ENCODE results near the gene PRTG. TPM values are rescaled to one million over a fixed set of nuclear protein-coding genes. Genes with fewer than 3 reads are reported as not detected.
"Not testable (repeated sequence)": the region's sequence is repeated elsewhere in the genome, so short reads cannot be mapped to it uniquely, and the experiment has no call there.

Gene PRTG
- polyA plus RNA-seq, 1 donor: 1.7 TPM

DNA sequence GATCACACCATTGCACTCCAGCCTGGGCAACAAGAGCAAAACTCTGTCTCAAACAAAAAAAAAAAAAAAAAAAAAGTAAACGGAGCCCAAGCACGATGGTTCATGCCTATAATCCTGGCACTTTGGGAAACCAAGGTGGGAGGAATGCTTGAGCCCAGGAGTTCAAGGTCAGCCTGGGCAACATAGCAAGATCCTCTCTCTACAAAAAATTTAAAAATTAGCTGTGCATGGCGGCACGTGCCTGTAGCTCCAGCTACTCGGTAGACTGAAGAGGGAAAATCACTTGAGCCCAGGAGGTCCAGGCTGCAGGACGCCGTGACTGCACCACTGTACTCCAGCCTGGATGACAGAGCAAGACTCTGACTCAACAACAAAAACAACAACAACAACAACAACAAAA, 9.5 kb downstream of the PRTG start:
- not testable (repeated sequence) for DNase-seq; H3K4me1 ChIP-seq (ENCODE audit: control insufficient read depth, insufficient read depth, low read length); H3K27ac ChIP-seq (ENCODE audit: low read length); H3K36me3 ChIP-seq (ENCODE audit: control insufficient read depth, insufficient read depth, low read length); H3K4me3 ChIP-seq (ENCODE audit: low read length); H3K27me3 ChIP-seq (ENCODE audit: control insufficient read depth, insufficient read depth, low read length); H3K9me3 ChIP-seq (ENCODE audit: control insufficient read depth, low read depth, low read length)
- WGBS (ENCODE audit: insufficient coverage, low lambda C conversion rate): no CpG with 5 or more reads among the region's 7 CpGs

DNA sequence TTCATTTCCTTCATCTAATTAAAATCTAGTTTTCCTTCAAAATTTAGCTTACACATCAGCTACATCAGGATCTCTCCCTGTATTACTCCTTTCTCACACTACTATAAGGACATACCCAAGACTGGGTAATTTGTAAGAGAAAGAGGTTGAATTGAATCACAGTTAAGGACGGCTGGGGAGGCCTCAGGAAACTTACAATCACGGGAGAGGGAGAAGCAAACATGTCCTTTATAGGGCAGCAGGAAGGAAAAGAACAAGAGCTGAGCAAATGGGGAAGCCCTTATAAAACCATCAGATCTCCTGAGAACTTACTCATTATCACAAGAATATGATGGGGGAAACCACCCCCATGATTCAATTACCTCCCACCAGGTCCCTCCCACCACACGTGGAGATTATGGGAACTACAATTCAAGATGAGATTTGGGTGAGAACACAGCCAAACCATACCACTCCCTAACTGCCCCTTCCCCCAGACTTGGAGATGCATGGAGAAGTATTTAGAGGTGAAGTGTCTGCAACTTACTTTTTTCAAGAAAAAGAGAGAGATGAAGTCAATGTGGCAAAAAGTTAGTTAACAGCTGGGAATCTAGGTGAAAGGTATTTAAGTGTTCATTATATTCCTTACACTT, 21.3 kb downstream of the PRTG start:
- Histone ChIP-seq H3K27ac (ENCODE audit: low read length) (no peak overlapping the region), H3K36me3 (ENCODE audit: control insufficient read depth, insufficient read depth, low read length) (no peaks in the 10 kb centered on the region), H3K9me3 (ENCODE audit: control insufficient read depth, low read depth, low read length) (no peaks in the 10 kb centered on the region), H3K4me3 (ENCODE audit: low read length) (no peak overlapping the region), H3K27me3 (ENCODE audit: control insufficient read depth, insufficient read depth, low read length) (no peaks in the 10 kb centered on the region), H3K4me1 (ENCODE audit: control insufficient read depth, insufficient read depth, low read length) (no peaks in the 10 kb centered on the region)
- DNase-seq: no peak
- WGBS (ENCODE audit: insufficient coverage, low lambda C conversion rate): no CpG with 5 or more reads among the region's 3 CpGs

DNA sequence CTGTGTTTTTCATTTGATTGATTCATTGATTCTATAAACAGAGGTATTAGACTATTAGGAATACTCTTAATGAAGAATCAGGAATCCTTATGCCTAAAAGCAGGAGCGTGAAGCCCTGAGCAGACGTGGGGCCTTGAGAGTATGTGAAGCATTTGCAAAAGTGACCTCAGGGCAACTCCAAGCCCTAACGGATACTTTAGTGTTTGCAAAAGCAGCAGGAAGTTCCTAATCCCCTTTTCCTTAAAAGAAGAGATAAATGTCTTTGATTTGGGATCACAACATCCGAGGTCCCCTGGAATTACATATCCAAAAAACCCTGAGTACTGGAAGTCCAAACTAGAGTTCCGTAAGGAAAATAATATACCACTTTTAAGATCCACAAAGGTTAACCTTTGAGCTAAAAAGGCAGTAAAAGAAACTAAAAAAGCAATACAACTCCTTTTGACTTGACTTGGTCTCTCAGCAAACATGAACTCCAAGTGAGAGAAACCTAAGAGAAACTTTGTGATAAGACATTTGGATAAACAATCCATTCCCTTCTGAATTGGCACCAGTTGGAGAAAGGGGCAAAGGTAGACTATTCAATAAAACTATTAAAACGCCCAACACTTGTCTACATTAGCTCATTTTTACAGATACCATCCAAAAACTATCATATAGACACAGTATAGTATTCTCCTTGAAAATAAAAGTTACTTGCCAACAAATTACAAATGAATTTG, 27.4 kb downstream of the PRTG start:
- Histone ChIP-seq H3K9me3 (ENCODE audit: control insufficient read depth, low read depth, low read length) (no peaks in the 10 kb centered on the region), H3K36me3 (ENCODE audit: control insufficient read depth, insufficient read depth, low read length) (no peaks in the 10 kb centered on the region), H3K4me1 (ENCODE audit: control insufficient read depth, insufficient read depth, low read length) (peaks cover 3% of the 10 kb centered on the region), H3K27ac (ENCODE audit: low read length) (no peak overlapping the region), H3K27me3 (ENCODE audit: control insufficient read depth, insufficient read depth, low read length) (no peaks in the 10 kb centered on the region), H3K4me3 (ENCODE audit: low read length) (no peak overlapping the region)
- WGBS (ENCODE audit: insufficient coverage, low lambda C conversion rate): 60% methylated on average over 1 of the region's 6 CpGs
- DNase-seq: peak in 1 of 2 donors; percentile 25

DNA sequence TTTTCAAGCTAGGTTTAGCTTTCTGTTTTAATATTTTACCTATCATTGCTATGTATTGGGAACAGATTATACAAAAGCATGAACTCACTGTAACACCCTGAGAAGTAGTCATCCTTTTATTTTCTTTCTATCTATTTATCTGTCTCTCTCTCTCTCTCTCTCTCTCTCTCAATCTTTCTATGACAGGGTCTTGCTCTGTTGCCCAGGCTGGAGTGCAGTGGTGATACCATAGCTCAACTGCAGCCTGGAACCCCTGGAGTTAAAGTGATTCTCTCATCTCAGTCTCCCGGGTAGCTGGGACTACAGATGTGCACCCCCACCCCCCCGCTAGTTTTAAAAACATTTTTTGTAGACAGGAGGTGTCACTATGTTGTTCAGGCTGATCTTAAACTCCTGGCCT, 28.9 kb downstream of the PRTG start:
- no peak overlapping the region for H3K27ac ChIP-seq (ENCODE audit: low read length)
- no peak overlapping the region for H3K4me3 ChIP-seq (ENCODE audit: low read length)
- WGBS (ENCODE audit: insufficient coverage, low lambda C conversion rate): no CpG with 5 or more reads among the region's 2 CpGs
- no peak for DNase-seq
- H3K27me3 ChIP-seq (ENCODE audit: control insufficient read depth, insufficient read depth, low read length): no peaks in the 10 kb centered on the region
- no peaks in the 10 kb centered on the region for H3K9me3 ChIP-seq (ENCODE audit: control insufficient read depth, low read depth, low read length)
- H3K4me1 ChIP-seq (ENCODE audit: control insufficient read depth, insufficient read depth, low read length): peaks cover 3% of the 10 kb centered on the region
- no peaks in the 10 kb centered on the region for H3K36me3 ChIP-seq (ENCODE audit: control insufficient read depth, insufficient read depth, low read length)

DNA sequence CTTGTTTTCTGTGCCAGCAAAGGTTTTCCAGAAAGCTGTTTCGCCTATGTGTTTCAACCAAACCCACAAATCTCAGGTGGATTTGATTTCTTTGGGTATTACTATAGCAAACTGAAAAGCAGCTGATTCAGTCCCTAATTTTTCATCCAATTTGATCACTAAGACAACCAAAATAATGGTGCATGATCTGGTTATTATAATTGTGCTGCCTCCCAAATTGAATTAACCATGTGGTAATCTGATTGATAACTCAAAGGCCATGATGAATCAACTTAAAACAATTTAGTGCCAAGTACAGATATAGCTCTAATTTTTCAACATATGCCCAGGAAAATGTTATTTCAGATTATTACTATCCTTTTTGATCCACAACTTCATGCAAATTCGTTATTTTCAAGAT, 30.6 kb downstream of the PRTG start:
- Histone ChIP-seq H3K36me3 (ENCODE audit: control insufficient read depth, insufficient read depth, low read length) (no peaks in the 10 kb centered on the region), H3K4me3 (ENCODE audit: low read length) (no peak overlapping the region), H3K27me3 (ENCODE audit: control insufficient read depth, insufficient read depth, low read length) (no peaks in the 10 kb centered on the region), H3K27ac (ENCODE audit: low read length) (no peak overlapping the region), H3K9me3 (ENCODE audit: control insufficient read depth, low read depth, low read length) (no peaks in the 10 kb centered on the region), H3K4me1 (ENCODE audit: control insufficient read depth, insufficient read depth, low read length) (peaks cover 3% of the 10 kb centered on the region)
- WGBS (ENCODE audit: insufficient coverage, low lambda C conversion rate): 100% methylated on average over 1 of the region's 2 CpGs
- no peak for DNase-seq

DNA sequence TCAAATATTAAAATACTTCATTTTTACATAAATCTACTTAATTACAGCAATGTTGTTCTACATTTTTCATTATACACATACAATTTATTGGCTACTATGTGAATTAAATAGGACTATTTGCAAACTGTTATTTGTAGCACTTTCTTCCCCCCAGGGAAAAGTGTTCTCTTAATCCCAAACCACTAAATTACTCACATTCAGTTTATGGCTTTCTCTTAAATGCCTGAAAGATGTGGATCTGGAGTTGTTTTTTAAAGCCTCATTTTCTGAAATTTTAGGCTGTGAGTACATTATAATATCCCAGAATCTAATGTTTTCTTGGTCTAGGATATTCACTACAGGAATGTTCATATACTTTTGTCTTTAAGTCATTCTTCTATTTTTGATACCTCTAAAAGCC, 32.7 kb downstream of the PRTG start:
- no peak for DNase-seq
- peaks cover 1% of the 10 kb centered on the region for H3K4me1 ChIP-seq (ENCODE audit: control insufficient read depth, insufficient read depth, low read length)
- H3K4me3 ChIP-seq (ENCODE audit: low read length): no peak overlapping the region
- no peak overlapping the region for H3K27ac ChIP-seq (ENCODE audit: low read length)
- H3K9me3 ChIP-seq (ENCODE audit: control insufficient read depth, low read depth, low read length): no peaks in the 10 kb centered on the region
- H3K36me3 ChIP-seq (ENCODE audit: control insufficient read depth, insufficient read depth, low read length): no peaks in the 10 kb centered on the region
- no peaks in the 10 kb centered on the region for H3K27me3 ChIP-seq (ENCODE audit: control insufficient read depth, insufficient read depth, low read length)

DNA sequence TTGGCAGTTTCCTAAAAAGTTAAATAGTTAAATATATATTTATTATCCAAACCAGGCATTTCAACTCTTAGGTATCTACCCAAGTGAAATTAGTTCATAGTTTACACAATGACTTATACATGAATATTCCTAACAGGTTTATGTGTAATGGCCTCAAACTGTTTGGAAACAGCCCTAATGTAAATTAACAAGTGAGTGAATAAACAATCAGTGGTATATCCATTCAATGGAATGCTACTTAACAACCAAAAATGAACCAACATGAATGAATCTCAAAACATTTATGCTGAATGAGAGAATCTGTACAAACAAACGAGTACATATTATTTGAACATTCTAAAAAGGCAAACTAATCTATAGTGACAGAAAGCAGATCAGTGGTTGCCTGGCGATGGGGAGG, 33.5 kb downstream of the PRTG start:
- H3K4me3 ChIP-seq (ENCODE audit: low read length): no peak overlapping the region
- WGBS (ENCODE audit: insufficient coverage, low lambda C conversion rate): no CpG with 5 or more reads among the region's 2 CpGs
- no peaks in the 10 kb centered on the region for H3K4me1 ChIP-seq (ENCODE audit: control insufficient read depth, insufficient read depth, low read length)
- H3K36me3 ChIP-seq (ENCODE audit: control insufficient read depth, insufficient read depth, low read length): no peaks in the 10 kb centered on the region
- no peaks in the 10 kb centered on the region for H3K27me3 ChIP-seq (ENCODE audit: control insufficient read depth, insufficient read depth, low read length)
- no peaks in the 10 kb centered on the region for H3K9me3 ChIP-seq (ENCODE audit: control insufficient read depth, low read depth, low read length)
- no peak for DNase-seq
- no peak overlapping the region for H3K27ac ChIP-seq (ENCODE audit: low read length)

DNA sequence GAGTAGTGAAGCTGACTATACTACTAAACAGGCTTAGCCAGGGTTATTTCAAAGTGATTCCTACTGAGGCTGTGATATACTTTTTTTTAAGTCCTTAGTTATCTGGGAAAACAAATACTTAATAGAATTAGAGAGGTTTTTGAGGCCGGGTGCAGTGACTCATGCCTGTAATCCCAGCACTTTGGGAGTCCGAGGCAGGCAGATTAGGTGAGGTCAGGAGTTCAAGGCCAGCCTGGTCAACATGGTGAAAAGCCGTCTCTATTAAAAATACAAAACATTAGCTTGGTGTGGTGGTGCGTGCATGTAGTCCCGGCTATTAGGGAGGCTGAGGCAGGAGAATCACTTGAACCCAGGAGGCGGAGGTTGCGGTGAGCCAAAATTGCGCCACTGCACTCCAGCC, 34.2 kb downstream of the PRTG start:
- Histone ChIP-seq H3K9me3 (ENCODE audit: control insufficient read depth, low read depth, low read length) (no peaks in the 10 kb centered on the region), H3K27ac (ENCODE audit: low read length) (no peak overlapping the region), H3K4me3 (ENCODE audit: low read length) (no peak overlapping the region), H3K4me1 (ENCODE audit: control insufficient read depth, insufficient read depth, low read length) (no peaks in the 10 kb centered on the region), H3K27me3 (ENCODE audit: control insufficient read depth, insufficient read depth, low read length) (no peaks in the 10 kb centered on the region), H3K36me3 (ENCODE audit: control insufficient read depth, insufficient read depth, low read length) (no peaks in the 10 kb centered on the region)
- WGBS (ENCODE audit: insufficient coverage, low lambda C conversion rate): 100% methylated on average over 2 of the region's 8 CpGs
- no peak for DNase-seq

DNA sequence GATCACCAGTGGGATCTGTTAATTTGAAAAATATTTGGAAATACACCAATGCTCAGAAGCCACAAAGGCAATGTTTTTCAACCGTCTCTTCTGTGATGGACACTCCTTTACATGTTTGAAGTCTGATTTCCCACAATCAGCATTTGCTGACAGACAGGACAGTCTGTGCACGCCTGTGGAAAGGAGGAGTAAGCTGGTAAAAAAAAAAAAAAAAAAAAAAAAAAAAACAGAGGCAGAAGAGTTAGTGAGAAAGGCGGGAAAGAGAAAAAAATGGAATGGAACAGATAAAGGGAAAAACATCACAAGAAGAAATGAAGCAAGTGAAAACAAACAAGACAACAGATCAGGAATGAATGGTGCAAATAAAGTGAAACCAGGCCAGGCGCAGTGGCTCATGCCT, 35.0 kb downstream of the PRTG start:
- Histone ChIP-seq H3K4me3 (ENCODE audit: low read length) (no peak overlapping the region), H3K36me3 (ENCODE audit: control insufficient read depth, insufficient read depth, low read length) (no peaks in the 10 kb centered on the region), H3K27ac (ENCODE audit: low read length) (no peak overlapping the region), H3K9me3 (ENCODE audit: control insufficient read depth, low read depth, low read length) (no peaks in the 10 kb centered on the region), H3K4me1 (ENCODE audit: control insufficient read depth, insufficient read depth, low read length) (no peaks in the 10 kb centered on the region), H3K27me3 (ENCODE audit: control insufficient read depth, insufficient read depth, low read length) (no peaks in the 10 kb centered on the region)
- 80% methylated on average over 1 of the region's 4 CpGs for WGBS (ENCODE audit: insufficient coverage, low lambda C conversion rate)
- DNase-seq: no peak

DNA sequence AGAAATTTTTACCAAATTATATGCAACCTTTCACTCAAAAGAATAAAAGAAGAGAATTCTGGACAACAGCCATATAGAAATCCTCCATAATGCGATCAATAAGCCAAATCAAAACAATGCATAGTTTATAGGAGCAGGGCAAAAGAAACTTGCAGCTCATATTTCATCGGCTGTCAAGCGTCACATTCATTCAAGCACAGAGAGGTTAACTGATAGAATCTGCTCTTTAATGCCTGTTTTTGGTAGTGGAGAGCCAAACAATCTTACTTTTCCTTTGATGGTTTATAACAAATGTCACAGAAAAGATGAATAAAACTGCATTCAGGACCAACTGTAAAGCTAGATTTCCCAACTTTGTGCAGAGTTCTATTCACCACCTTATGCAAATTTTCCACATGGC, 35.4 kb downstream of the PRTG start:
- H3K27me3 ChIP-seq (ENCODE audit: control insufficient read depth, insufficient read depth, low read length): no peaks in the 10 kb centered on the region
- H3K36me3 ChIP-seq (ENCODE audit: control insufficient read depth, insufficient read depth, low read length): no peaks in the 10 kb centered on the region
- no CpG with 5 or more reads among the region's 3 CpGs for WGBS (ENCODE audit: insufficient coverage, low lambda C conversion rate)
- H3K27ac ChIP-seq (ENCODE audit: low read length): no peak overlapping the region
- no peak for DNase-seq
- H3K4me1 ChIP-seq (ENCODE audit: control insufficient read depth, insufficient read depth, low read length): no peaks in the 10 kb centered on the region
- no peaks in the 10 kb centered on the region for H3K9me3 ChIP-seq (ENCODE audit: control insufficient read depth, low read depth, low read length)
- H3K4me3 ChIP-seq (ENCODE audit: low read length): no peak overlapping the region

DNA sequence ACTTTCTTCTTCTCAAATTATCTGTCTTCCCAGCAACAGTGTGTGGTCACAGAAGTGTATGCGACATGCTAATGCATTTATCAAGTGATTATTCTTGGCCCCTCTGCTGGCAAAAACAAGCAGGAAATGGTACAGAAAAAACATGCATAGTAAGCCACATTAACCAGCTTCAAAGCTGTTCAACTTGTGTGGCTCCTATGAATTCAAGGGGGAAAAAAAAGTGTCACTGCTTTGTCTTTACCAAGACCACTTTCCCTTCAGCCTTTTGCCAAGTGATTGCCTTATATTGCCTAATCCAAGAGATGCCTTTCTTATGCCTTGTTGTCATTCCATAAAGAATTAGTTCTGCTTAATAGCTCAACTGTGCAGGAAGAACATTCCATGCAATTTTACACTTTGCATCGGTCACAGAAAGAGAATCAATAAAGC, 39.1 kb downstream of the PRTG start:
- H3K4me1 ChIP-seq (ENCODE audit: control insufficient read depth, insufficient read depth, low read length): no peaks in the 10 kb centered on the region
- H3K9me3 ChIP-seq (ENCODE audit: control insufficient read depth, low read depth, low read length): no peaks in the 10 kb centered on the region
- no peaks in the 10 kb centered on the region for H3K36me3 ChIP-seq (ENCODE audit: control insufficient read depth, insufficient read depth, low read length)
- WGBS (ENCODE audit: insufficient coverage, low lambda C conversion rate): 100% methylated on average over 1 of the region's 2 CpGs
- no peak overlapping the region for H3K4me3 ChIP-seq (ENCODE audit: low read length)
- no peak overlapping the region for H3K27ac ChIP-seq (ENCODE audit: low read length)
- no peak for DNase-seq
- no peaks in the 10 kb centered on the region for H3K27me3 ChIP-seq (ENCODE audit: control insufficient read depth, insufficient read depth, low read length)

Measured in large intestine (tissue), 3 donors.